ENCODE results near the gene PRRG2. TPM values are rescaled to one million over a fixed set of nuclear protein-coding genes. Genes with fewer than 3 reads are reported as not detected.

The PRRG2 gene
- total and polyA plus RNA-seq, 9 of the 15 experiments (the other 6 are each of a cell fraction or from before 2014, with no cell fraction given): 0.06 to 1.1 (median 0.33) TPM

GRCh38 chr19:49557641-49558325, 23.3 kb upstream of the PRRG2 start:
- in situ Hi-C loops (cut with MboI): no loop called here
- POLR2A ChIA-PET: interaction anchor here (0.6 to 1.6 kb wide), 7 partner anchors 11 to 339 kb away, joined by 3 to 4 read pairs (median 3); no protein-coding TSS in a partner anchor
- CTCF ChIA-PET (ENCODE audit: low intra/inter-chr PET ratio): interaction anchor here (1.0 to 1.6 kb wide), 2 partner anchors 12 to 51 kb away, joined by 3 to 4 read pairs; no protein-coding TSS in a partner anchor
- TF ChIP-seq ELF1 (tag; IDR thresholded peaks at IDR 0.05): no peak
- TF ChIP-seq PRPF4 (IDR thresholded peaks at IDR 0.05; ENCODE audit: insufficient read depth, low read depth, low read length, poor library complexity, severe bottlenecking): no peak
- TF ChIP-seq SMARCA4 (IDR thresholded peaks at IDR 0.05): no peak
- TF ChIP-seq MXI1 (IDR thresholded peaks at IDR 0.05; ENCODE audit: low read depth, low read length): no peak
- peak; percentile 66; the same call in 1 of the 2 replicates for TF ChIP-seq ADNP (tag; IDR thresholded peaks at IDR 0.05)
- no peak for TF ChIP-seq BHLHE40 (IDR thresholded peaks at IDR 0.05; ENCODE audit: low read length)
- no peak for TF ChIP-seq ZNF444 (CRISPR knock-in tag; IDR thresholded peaks at IDR 0.05)
- no peak for TF ChIP-seq NCOA6 (IDR thresholded peaks at IDR 0.05)
- TF ChIP-seq HINFP (tag; conservative IDR thresholded peaks at IDR 0.05; ENCODE audit: low read depth): no peak
- TF ChIP-seq ZNF133 (CRISPR knock-in tag; IDR thresholded peaks at IDR 0.05): no peak
- TF ChIP-seq MAX (CRISPR knock-in tag; IDR thresholded peaks at IDR 0.05): no peak
- TF ChIP-seq SFPQ (IDR thresholded peaks at IDR 0.05; ENCODE audit: low read depth, low read length): no peak
- no peak for TF ChIP-seq LCOR (CRISPR knock-in tag; IDR thresholded peaks at IDR 0.05)
- TF ChIP-seq ZNF57 (CRISPR knock-in tag; IDR thresholded peaks at IDR 0.05): no peak
- TF ChIP-seq ATF7 (IDR thresholded peaks at IDR 0.05): no peak
- TF ChIP-seq CLOCK (CRISPR knock-in tag; IDR thresholded peaks at IDR 0.05; ENCODE audit: borderline replicate concordance): no peak
- TF ChIP-seq CBX5 (IDR thresholded peaks at IDR 0.05; ENCODE audit: borderline replicate concordance, low read depth): no peak

More at GRCh38 chr19:49557641-49558325, 23.3 kb upstream of the PRRG2 start:
- Histone ChIP-seq H3K9me3 (replicated peaks; ENCODE audit: control insufficient read depth, insufficient read depth, low read depth, low read length) (no peaks in the 10 kb centered on the region), H3K79me2 (ENCODE audit: control insufficient read depth, insufficient read depth, low read length) (peaks cover 16% of the 10 kb centered on the region), H3K27ac (ENCODE audit: extremely low read depth, low read depth, low read length) (no peak overlapping the region), H3K4me3 (no peak overlapping the region), H2AFZ (ENCODE audit: low read depth, low read length) (no peak overlapping the region), H3K36me3 (ENCODE audit: control insufficient read depth, insufficient read depth, low read length) (peaks cover 68% of the 10 kb centered on the region), H4K20me1 (replicated peaks; ENCODE audit: control insufficient read depth, insufficient read depth, low read length) (no peaks in the 10 kb centered on the region; the same call in 1 of the 2 replicates), H3K9ac (ENCODE audit: insufficient read depth in 1 of 2, low read depth in 2 of 2, low read length in 2 of 2) (0 out of 4 replicates have a peak overlapping the region, but pooled peaks of 1 of the 2 experiments have one; percentile 20), H3K9me1 (ENCODE audit: control insufficient read depth, insufficient read depth, low read length) (no peaks in the 10 kb centered on the region), H3K27me3 (ENCODE audit: control insufficient read depth in 2 of 2, insufficient read depth in 2 of 2, low read length in 2 of 2) (no peaks in the 10 kb centered on the region), H3K4me1 (replicated peaks in 1 of 2; ENCODE audit: control insufficient read depth in 2 of 2, insufficient read depth in 2 of 2, low read length in 2 of 2) (peaks cover 12 to 39% of the 10 kb centered on the region in 2 experiments), H3K4me2 (ENCODE audit: insufficient read depth, low read length) (no peak overlapping the region)
- no TSS peak for BruUV-seq (replicated peaks)
- WGBS (ENCODE audit: insufficient coverage, low coverage, missing lambda C conversion rate): 93% methylated on average over 15 of the region's 18 CpGs
- no peak for DNase-seq (ENCODE audit: extremely low read depth in 1 of 4, low spot score in 3 of 4)
- intact Hi-C loops (cut with micrococcal nuclease): no loop called here
- no peak for ATAC-seq
- no peak for FAIRE-seq
